H1 (cell line): ENCODE measurements around the gene ACSL6. TPM values are rescaled to one million over a fixed set of nuclear protein-coding genes. Genes with fewer than 3 reads are reported as not detected.

Experiments used
- CTCF ChIA-PET: fragments of 300-600 bp; sonication (Branson Sonifier 250); formaldehyde crosslinking; loops from one replicate; lab custom pipeline; 2021; ENCODE audit not compliant: partially characterized antibody; lab: Charles Lee
- POLR2A ChIA-PET: fragments of 300-600 bp; sonication (Branson Sonifier 250); formaldehyde crosslinking; loops from one replicate; lab custom pipeline; 2021; ENCODE audit warnings: inconsistent platforms; ENCODE audit not compliant: partially characterized antibody; lab: Charles Lee
- DNase-seq, 2 experiments: peaks; one replicate each; pipeline versions ENCODE4 v3.0.0 to v3.0.0-alpha.2; 2010 to 2022; ENCODE audit warnings: low spot score in 2 of 2, low read depth in 1 of 2, mixed read lengths in 1 of 2
- FAIRE-seq: peaks from 2 replicates; lab custom pipeline; 2011; peaks lifted over from hg19 to GRCh38; lab: Jason Lieb, UNC
- H2AFZ ChIP-seq: 2 replicates; pipeline ENCODE4 v1.8.1; 2012; ENCODE audit warnings: low read length, inconsistent platforms
- H2AK5ac ChIP-seq: 2 replicates; pipeline ENCODE4 v1.6.1; 2013; ENCODE audit warnings: low read depth, low read length
- H2BK120ac ChIP-seq: replicated peaks from 2 replicates; pipeline ENCODE3; 2013; ENCODE audit warnings: low read depth, low read length, inconsistent platforms
- H2BK12ac ChIP-seq: 2 replicates; pipeline ENCODE4 v1.6.1; 2013; ENCODE audit warnings: low read depth, low read length
- H2BK15ac ChIP-seq: 2 replicates; pipeline ENCODE4 v1.6.1; 2013; ENCODE audit warnings: low read length
- H2BK20ac ChIP-seq: 2 replicates; pipeline ENCODE4 v1.6.1; 2013; ENCODE audit warnings: low read length
- H2BK5ac ChIP-seq: 2 replicates; pipeline ENCODE4 v1.6.1; 2013; ENCODE audit warnings: low read depth, low read length
- H3K14ac ChIP-seq: 2 replicates; pipeline ENCODE4 v1.6.1; 2013; ENCODE audit warnings: inconsistent platforms; ENCODE audit not compliant: insufficient read length
- H3K18ac ChIP-seq: 2 replicates; pipeline ENCODE4 v1.6.1; 2013; ENCODE audit warnings: low read length; ENCODE audit errors: extremely low read depth
- H3K23ac ChIP-seq: 2 replicates; pipeline ENCODE4 v1.6.1; 2013; ENCODE audit warnings: inconsistent platforms; ENCODE audit not compliant: insufficient read length
- H3K23me2 ChIP-seq: 2 replicates; pipeline ENCODE4 v1.6.1; 2013; ENCODE audit warnings: low read depth, low read length
- H3K27ac ChIP-seq: 2 replicates; pipeline ENCODE4 v1.6.1; 2011; ENCODE audit warnings: low read depth, low read length, inconsistent platforms
- H3K27me3 ChIP-seq, 4 experiments: replicated peaks in 1 of 4; 1 replicate in 1 of 4; 2 replicates in 3 of 4; pipeline versions ENCODE4 v1.6.1 to v1.8.1; 2011 to 2013; ENCODE audit warnings: low read length in 3 of 4, mild to moderate bottlenecking in 3 of 4, inconsistent platforms in 2 of 4, mixed read lengths in 2 of 4, moderate library complexity in 1 of 4; ENCODE audit not compliant: control insufficient read depth in 3 of 4, insufficient read depth in 3 of 4; ENCODE audit errors: extremely low read depth in 1 of 4
- H3K36me3 ChIP-seq, 4 experiments: 2 replicates each; pipeline versions ENCODE4 v1.6.1 to v1.8.1; 2011 to 2013; ENCODE audit warnings: mild to moderate bottlenecking in 4 of 4, low read length in 3 of 4, moderate library complexity in 2 of 4, control low read depth in 1 of 4, inconsistent platforms in 1 of 4; ENCODE audit not compliant: insufficient read depth in 4 of 4, control insufficient read depth in 2 of 4
- H3K4ac ChIP-seq: replicated peaks from 2 replicates; pipeline ENCODE3; 2013; ENCODE audit warnings: low read length, low read depth, mixed read lengths, inconsistent platforms; ENCODE audit not compliant: insufficient read length
- H3K4me1 ChIP-seq, 4 experiments: replicated peaks in 1 of 4; 1 replicate in 1 of 4; 2 replicates in 3 of 4; pipeline versions ENCODE4 v1.6.1 to v1.8.1; 2011 to 2013; ENCODE audit warnings: low read length in 3 of 4, inconsistent platforms in 2 of 4, mixed read lengths in 1 of 4; ENCODE audit not compliant: insufficient read depth in 4 of 4, control insufficient read depth in 3 of 4
- H3K4me2 ChIP-seq, 2 experiments: 2 replicates each; pipeline versions ENCODE4 v1.6.1 to v1.8.1; 2011 to 2013; ENCODE audit warnings: low read depth in 2 of 2, low read length in 2 of 2, control low read depth in 1 of 2, inconsistent platforms in 1 of 2, mild to moderate bottlenecking in 1 of 2; ENCODE audit not compliant: insufficient read depth in 1 of 2
- H3K4me3 ChIP-seq, 4 experiments: fragments of 200-600, 300-600 bp in 1 of 4; sonication (generic), shearing (Covaris generic), sonication (Bioruptor Twin) in 1 of 4; 2 replicates each; pipeline versions ENCODE4 v1.5.1 to v1.8.1; 2011 to 2016; ENCODE audit warnings: low read length in 4 of 4, low read depth in 3 of 4, control low read depth in 2 of 4, inconsistent platforms in 2 of 4, mild to moderate bottlenecking in 2 of 4, mixed read lengths in 1 of 4, moderate library complexity in 1 of 4; ENCODE audit not compliant: insufficient read depth in 2 of 4; ENCODE audit errors: extremely low read depth in 1 of 4
- H3K56ac ChIP-seq: replicated peaks from 2 replicates; pipeline ENCODE3; 2013; ENCODE audit warnings: low read depth, mild to moderate bottlenecking, mixed read lengths, low read length, inconsistent platforms; ENCODE audit not compliant: insufficient read length
- H3K79me1 ChIP-seq: 2 replicates; pipeline ENCODE4 v1.6.1; 2013; ENCODE audit warnings: low read depth, low read length, control low read depth
- H3K79me2 ChIP-seq, 2 experiments: 2 replicates each; pipeline versions ENCODE4 v1.6.1 to v1.8.1; 2012 to 2013; ENCODE audit warnings: low read length in 2 of 2, mild to moderate bottlenecking in 2 of 2, inconsistent platforms in 1 of 2; ENCODE audit not compliant: insufficient read depth in 2 of 2, control insufficient read depth in 1 of 2
- H3K9ac ChIP-seq, 4 experiments: replicated peaks in 1 of 4; 1 replicate in 1 of 4; 2 replicates in 3 of 4; pipeline versions ENCODE4 v1.6.1 to v1.8.1; 2011 to 2013; ENCODE audit warnings: low read depth in 3 of 4, low read length in 3 of 4, control low read depth in 2 of 4, mild to moderate bottlenecking in 2 of 4, moderate library complexity in 2 of 4, inconsistent platforms in 1 of 4; ENCODE audit errors: extremely low read depth in 1 of 4
- H3K9me3 ChIP-seq, 2 experiments: 2 replicates each; pipeline versions ENCODE4 v1.6.1 to v1.8.1; 2012 to 2013; ENCODE audit warnings: mild to moderate bottlenecking in 2 of 2, moderate library complexity in 2 of 2, control low read depth in 1 of 2, inconsistent platforms in 1 of 2, low read depth in 1 of 2, low read length in 1 of 2, mixed read lengths in 1 of 2; ENCODE audit not compliant: insufficient read depth in 2 of 2
- H4K20me1 ChIP-seq, 2 experiments: replicated peaks in 1 of 2; 2 replicates each; pipeline versions ENCODE3 to v1.8.1; 2011 to 2013; ENCODE audit warnings: inconsistent platforms in 2 of 2, low read length in 2 of 2, mild to moderate bottlenecking in 1 of 2; ENCODE audit not compliant: insufficient read depth in 2 of 2, control insufficient read depth in 1 of 2
- H4K5ac ChIP-seq: 2 replicates; pipeline ENCODE4 v1.6.1; 2013; ENCODE audit warnings: low read length, low read depth, mixed read lengths, inconsistent platforms; ENCODE audit not compliant: insufficient read length
- H4K8ac ChIP-seq: 2 replicates; pipeline ENCODE4 v1.8.0; 2013; ENCODE audit warnings: mild to moderate bottlenecking, moderate library complexity, low read length, inconsistent platforms; ENCODE audit not compliant: insufficient read depth; ENCODE audit errors: extremely low read depth
- H4K91ac ChIP-seq: replicated peaks from 2 replicates; pipeline ENCODE3; 2013; ENCODE audit warnings: low read length, mixed read lengths, inconsistent platforms; ENCODE audit not compliant: insufficient read length
- ASH2L ChIP-seq: fragments of 200-600, 300-600 bp; sonication (generic); IDR thresholded peaks from one replicate; pipeline ENCODE4 v1.7.1; 2017; ENCODE audit warnings: low read length
- BCL11A ChIP-seq, 2 experiments: IDR thresholded peaks; one replicate each; pipeline ENCODE4 v1.6.1; 2011; ENCODE audit warnings: low read depth in 2 of 2, low read length in 2 of 2, mild to moderate bottlenecking in 2 of 2
- CBX8 ChIP-seq: fragments of 300-800, 300-1000 bp; sonication (generic); IDR thresholded peaks from 2 replicates; pipeline ENCODE4 v1.7.1; 2016; ENCODE audit warnings: low read depth, low read length, borderline replicate concordance
- CHD1 ChIP-seq: IDR thresholded peaks from 2 replicates; pipeline ENCODE4 v1.6.1; 2012; ENCODE audit warnings: low read depth, low read length, improper control_type of control experiment
- EGR1 ChIP-seq: IDR thresholded peaks from 2 replicates; pipeline ENCODE4 v1.6.1; 2011; ENCODE audit warnings: low read depth, low read length, borderline replicate concordance
- POU5F1 ChIP-seq: IDR thresholded peaks from 2 replicates; pipeline ENCODE4 v1.6.1; 2011; ENCODE audit warnings: low read depth, mild to moderate bottlenecking, low read length, moderate library complexity
- RNF2 ChIP-seq: fragments of 200-900, 300-1000 bp; sonication (generic); IDR thresholded peaks from 2 replicates; pipeline ENCODE4 v1.7.1; 2016; ENCODE audit warnings: borderline replicate concordance, low read depth, mild to moderate bottlenecking, antibody characterized with exemption, low read length; ENCODE audit not compliant: poor library complexity, severe bottlenecking; ENCODE audit errors: missing control alignments
- SP1 ChIP-seq: IDR thresholded peaks from 2 replicates; pipeline ENCODE4 v1.6.1; 2011; ENCODE audit warnings: low read depth, low read length
- WGBS, 2 experiments: shearing (Covaris generic) in 1 of 2; methylation state at CpG; one replicate each; pipeline versions ENCODE4 v1.1.6 to v1.1.7; 2013 to 2015; ENCODE audit warnings: low lambda C conversion rate in 2 of 2, mixed read lengths in 2 of 2, inconsistent platforms in 1 of 2, low coverage in 1 of 2, missing lambda C conversion rate in 1 of 2; ENCODE audit not compliant: insufficient replicate concordance in 2 of 2, insufficient coverage in 1 of 2, insufficient read length in 1 of 2; ENCODE audit errors: extremely low coverage in 1 of 2, missing lambda C conversion rate in 1 of 2; 5-methylcytosine and 5-hydroxymethylcytosine counted together
- polyA plus RNA-seq, 7 experiments: library from polyadenylated mRNA; depleted of rRNA in 3 of 7; stranded (reverse) in 5 of 7; unstranded in 2 of 7; fragments of >200 nt in 5 of 7; fragments of 200-250 nt in 2 of 7; gene quantifications; 1 replicate in 5 of 7; 2 replicates in 1 of 7; 4 replicates in 1 of 7; pipeline versions ENCODE4 v1.2.1 to v1.2.3, GENCODE V29; 2011 to 2013; ENCODE audit warnings: missing spikeins in 2 of 7, mixed read lengths in 2 of 7
- total RNA-seq: library from RNA; stranded (reverse); fragmentation: NEBNext Ultra II Directional; extraction: Animal tissue kit (Norgen Biotek cat#: 25700); gene quantifications from 2 replicates; pipeline ENCODE4 v1.2.1, GENCODE V29; 2021
- TF ChIP-seq, protein P1 (sequence below): IDR thresholded peaks from 2 replicates; pipeline ENCODE4 v1.6.1; 2012; ENCODE audit warnings: inconsistent platforms

ACSL6 gene
- total and polyA plus RNA-seq, 2 of the 8 experiments (the other 6 are each of a cell fraction or from before 2014, with no cell fraction given), result 2.3 to 2.4 TPM

DNA sequence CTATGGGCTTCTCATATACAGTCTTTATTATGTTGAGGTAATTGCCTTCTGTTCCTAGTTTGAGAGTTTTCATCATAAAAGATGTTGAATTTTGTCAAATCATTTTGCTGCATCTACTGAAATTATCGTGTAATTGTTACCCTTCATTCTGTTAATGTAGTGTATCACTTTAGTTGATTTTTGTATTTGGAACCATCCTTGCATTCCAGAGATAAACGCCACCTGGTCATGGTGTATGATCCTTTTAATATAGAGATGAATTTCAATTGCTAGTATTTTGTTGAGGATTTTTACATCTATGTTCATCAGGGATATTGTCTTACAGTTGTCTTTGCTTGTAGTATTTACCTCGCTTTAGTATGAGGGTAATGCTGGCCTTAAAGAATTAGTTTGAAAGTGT, 85.3 kb downstream of the ACSL6 start:
- Histone ChIP-seq H4K5ac (no peak overlapping the region), H3K23me2 (no peaks in the 10 kb centered on the region), H4K20me1 (no peaks in the 10 kb centered on the region), H3K14ac (no peak overlapping the region), H2BK15ac (no peak overlapping the region), H3K9me3 (peaks cover 3 to 8% of the 10 kb centered on the region in 2 experiments; a peak in 2 of 4 replicates), H3K23ac (no peak overlapping the region), H3K4me3 (no peak overlapping the region), H3K9ac (no peak overlapping the region), H3K4me2 (no peak overlapping the region), H3K27me3 (no peaks in the 10 kb centered on the region), H3K79me1 (no peaks in the 10 kb centered on the region), H2BK20ac (no peak overlapping the region), H3K79me2 (no peaks in the 10 kb centered on the region), H4K8ac (no peak overlapping the region), H2BK12ac (no peak overlapping the region), H3K27ac (no peak overlapping the region), H2BK5ac (no peak overlapping the region), H3K56ac (no peak overlapping the region), H3K18ac (no peak overlapping the region), H3K36me3 (no peaks in the 10 kb centered on the region), H3K4ac (no peak overlapping the region), H2BK120ac (no peak overlapping the region), H2AK5ac (no peak overlapping the region), H2AFZ (no peak overlapping the region), H4K91ac (no peak overlapping the region), H3K4me1 (no peaks in the 10 kb centered on the region)
- FAIRE-seq, result no peak
- no peak for TF ChIP-seq EGR1
- TF ChIP-seq CBX8, result no peak
- no peak for TF ChIP-seq SP1
- no peak for TF ChIP-seq BCL11A (IDR thresholded peaks at IDR 0.05; ENCODE audit: low read depth in 2 of 2, low read length in 2 of 2)
- no peak for TF ChIP-seq CHD1
- TF ChIP-seq, protein P1, sequence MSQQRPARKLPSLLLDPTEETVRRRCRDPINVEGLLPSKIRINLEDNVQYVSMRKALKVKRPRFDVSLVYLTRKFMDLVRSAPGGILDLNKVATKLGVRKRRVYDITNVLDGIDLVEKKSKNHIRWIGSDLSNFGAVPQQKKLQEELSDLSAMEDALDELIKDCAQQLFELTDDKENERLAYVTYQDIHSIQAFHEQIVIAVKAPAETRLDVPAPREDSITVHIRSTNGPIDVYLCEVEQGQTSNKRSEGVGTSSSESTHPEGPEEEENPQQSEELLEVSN, result no peak
- no peak for TF ChIP-seq RNF2
- no peak for TF ChIP-seq ASH2L
- no peak for TF ChIP-seq POU5F1
- POLR2A ChIA-PET, result no interaction called here
- 83% methylated on average over 3 of the region's 3 CpGs; no CpG with 5 or more reads in 1 of the 2 experiments for WGBS, 2 experiments
- CTCF ChIA-PET, result no interaction called here
- no peak for DNase-seq
